IPS DF 4.7 (cell line): ENCODE results near the gene SH3GLB1.

Source experiments
- DNase-seq: peaks from one replicate; pipeline ENCODE4 v3.0.0-alpha.2; 2013; ENCODE audit warnings: low spot score; ENCODE audit errors: extremely low read depth

SH3GLB1 gene

GRCh38 chr1:86773341-86774288 is 69.2 kb downstream of the SH3GLB1 start:
- DNase-seq, result no peak

GRCh38 chr1:86774305-86775295 is 70.2 kb downstream of the SH3GLB1 start:
- DNase-seq, result no peak

- no peak for DNase-seq
These were observed 71.0 kb downstream of the SH3GLB1 start for GRCh38 chr1:86775395-86775794.

- DNase-seq, result no peak
These were observed 71.7 kb downstream of the SH3GLB1 start for GRCh38 chr1:86776108-86776507.

- no peak for DNase-seq
These were observed 74.3 kb downstream of the SH3GLB1 start for GRCh38 chr1:86778569-86779239.

GRCh38 chr1:86779308-86780191 is 75.2 kb downstream of the SH3GLB1 start:
- DNase-seq, result no peak

- no peak for DNase-seq
These were observed 78.1 kb downstream of the SH3GLB1 start for GRCh38 chr1:86782482-86782881.

- DNase-seq, result no peak
These were observed 83.2 kb downstream of the SH3GLB1 start for GRCh38 chr1:86787621-86788020.

- DNase-seq, result no peak
These were observed 84.2 kb downstream of the SH3GLB1 start for GRCh38 chr1:86788300-86789206.

- no peak for DNase-seq
These were observed 90.9 kb downstream of the SH3GLB1 start for GRCh38 chr1:86795316-86795715.
